HG02840 (cell line): Measurements from ENCODE around the gene WNT7B.

ENCODE experiments used
- ATAC-seq: cut with Tn5 transposase; IDR thresholded peaks from one replicate; pipeline ENCODE4 v1.9.1; 2021; ENCODE audit warnings: mild to moderate bottlenecking, moderate library complexity, moderate number of reproducible peaks; ENCODE audit not compliant: unreplicated experiment, low FRiP score

WNT7B gene

DNA sequence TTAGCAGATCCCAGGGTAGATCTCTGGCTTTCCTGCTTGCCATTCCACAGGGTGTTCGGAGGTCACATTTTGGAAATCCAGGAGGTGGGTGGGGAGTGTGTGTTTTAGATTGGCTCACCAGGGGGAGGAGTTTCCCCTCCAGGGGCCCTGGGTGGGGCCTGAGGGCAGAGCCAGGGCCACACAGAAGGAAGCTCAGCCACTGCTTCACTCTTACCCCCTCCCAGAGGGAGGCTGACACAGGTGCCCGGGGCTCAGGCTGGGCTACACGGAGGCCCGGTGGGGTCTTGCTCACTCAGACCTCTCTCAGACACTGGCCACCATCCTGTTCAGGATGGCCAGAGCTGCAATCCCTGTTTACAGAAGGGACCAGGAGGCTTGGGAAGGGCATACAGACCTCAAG lies 2.5 kb downstream of the WNT7B start:
- no peak for ATAC-seq

DNA sequence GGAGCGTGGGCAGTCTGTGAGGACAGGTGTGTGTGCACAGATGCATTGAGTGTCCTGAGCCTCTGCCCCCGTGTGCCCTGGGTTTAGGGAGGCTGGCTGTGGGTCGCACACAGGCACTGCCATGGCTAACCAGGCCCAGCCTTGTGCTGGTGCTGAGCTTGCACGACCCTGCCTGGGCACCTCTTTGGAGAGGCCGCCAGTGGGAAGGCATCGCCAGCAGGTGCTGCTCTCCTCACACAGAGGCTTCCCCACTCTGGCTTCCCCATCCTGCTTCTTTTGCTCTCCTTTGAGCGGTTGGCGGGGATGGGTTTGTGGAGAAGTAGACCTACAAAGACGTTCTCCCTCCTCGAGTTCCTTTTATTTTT lies 4.1 kb downstream of the WNT7B start:
- ATAC-seq, result no peak

DNA sequence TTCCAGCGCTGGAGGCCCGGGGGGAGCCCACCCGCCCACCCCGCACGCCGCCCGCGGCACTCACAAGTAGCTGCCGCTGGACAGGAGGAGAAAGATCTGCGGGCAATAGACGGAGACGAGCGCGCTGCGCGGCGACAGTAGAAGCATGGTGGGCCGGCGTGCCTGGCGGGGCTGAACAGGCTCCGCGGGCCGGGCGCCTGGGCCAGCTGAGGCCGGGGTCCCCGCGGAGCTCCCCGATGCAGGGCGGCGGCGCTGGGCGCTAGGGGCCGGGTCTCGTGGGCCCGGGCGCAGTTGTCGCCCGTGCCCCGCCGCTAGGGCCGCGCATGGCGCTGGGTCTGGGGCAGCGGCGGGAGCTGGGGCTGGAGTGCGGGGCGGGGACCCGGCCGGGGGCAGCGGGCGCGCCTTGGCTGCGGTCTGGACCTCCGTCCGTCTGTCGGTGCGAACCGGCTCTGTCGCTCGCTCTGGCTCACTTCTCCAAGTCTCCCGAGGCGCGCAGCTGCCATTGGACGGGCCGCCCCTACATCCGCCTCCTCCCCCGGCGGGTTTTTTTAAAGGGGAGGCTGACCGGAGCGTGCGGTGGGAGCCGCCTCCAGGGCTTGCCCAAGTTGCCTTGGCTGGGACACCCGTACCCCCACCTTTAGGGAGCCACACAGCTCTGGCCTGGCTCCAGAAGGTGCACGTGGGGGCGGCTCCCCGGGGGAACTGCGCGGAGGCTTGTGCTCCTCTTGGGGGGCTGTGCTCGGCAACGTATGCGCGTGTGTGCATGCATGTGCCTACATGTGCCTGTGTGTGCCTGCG lies 4.7 kb downstream of the WNT7B start:
- no peak for ATAC-seq

DNA sequence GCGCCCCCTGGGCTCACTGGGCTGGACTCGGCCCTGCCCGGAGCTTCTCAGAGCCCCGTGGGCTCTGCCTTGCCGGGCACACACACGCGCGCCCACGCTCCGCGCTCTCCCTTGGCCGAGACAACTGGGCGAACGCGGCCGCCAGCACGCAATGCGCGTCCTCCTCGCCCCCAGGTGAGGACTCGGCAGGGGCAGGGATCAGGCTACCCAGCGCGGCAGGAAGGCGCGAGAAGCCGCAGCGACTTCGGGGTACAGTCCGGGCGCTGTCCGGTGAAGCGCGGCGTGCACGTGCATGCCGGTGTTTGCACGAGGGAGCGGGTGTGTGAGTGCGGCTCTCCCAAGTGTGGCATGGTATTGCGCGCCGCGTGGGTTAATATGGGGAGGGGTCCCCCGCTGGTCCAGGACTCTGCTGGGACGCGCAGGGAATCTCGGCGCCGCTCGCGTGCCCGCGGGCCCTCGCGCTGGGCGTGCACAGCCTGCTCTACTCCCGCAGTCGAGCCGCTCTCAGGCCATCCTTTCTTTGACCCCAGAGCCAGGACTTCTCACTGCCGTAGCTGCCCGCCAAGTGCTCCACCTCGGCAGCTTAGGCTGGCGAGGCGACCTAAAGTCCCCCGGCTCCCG lies 5.4 kb downstream of the WNT7B start:
- no peak for ATAC-seq

DNA sequence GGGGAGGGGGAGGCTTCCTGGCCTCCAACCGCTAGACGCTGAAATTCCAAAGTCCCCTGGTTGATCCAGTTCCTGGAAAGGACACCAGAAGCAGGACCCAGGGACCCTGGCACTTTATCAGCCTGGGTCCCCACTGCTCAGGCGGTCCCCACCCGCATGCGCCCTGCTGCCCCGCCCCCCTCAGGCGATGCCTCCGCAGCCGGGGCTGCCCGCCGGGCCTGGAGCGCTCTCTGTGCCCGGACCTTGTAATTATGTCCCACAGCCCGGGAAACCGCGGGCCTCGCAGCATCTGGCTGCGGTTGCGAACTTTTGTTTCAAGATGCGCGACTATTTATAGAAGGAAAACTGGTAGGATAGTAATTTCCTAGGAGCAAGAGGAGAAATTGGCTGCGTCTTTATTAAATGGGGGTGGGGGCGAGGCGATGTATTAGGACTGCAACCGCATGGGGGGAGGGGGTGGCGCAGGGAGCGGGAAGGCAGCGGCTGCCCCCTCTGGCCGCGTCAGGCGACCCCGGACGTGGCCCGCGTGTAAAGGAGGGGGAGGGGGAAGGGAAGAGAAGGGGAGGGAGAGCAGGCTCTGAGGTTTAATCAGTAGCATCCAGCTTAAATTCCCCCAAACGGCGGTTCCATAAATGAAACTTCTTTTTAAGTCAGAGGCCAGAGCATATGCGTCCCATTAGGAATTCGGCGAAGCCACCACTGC lies 6.1 kb downstream of the WNT7B start:
- ATAC-seq, result no peak

DNA sequence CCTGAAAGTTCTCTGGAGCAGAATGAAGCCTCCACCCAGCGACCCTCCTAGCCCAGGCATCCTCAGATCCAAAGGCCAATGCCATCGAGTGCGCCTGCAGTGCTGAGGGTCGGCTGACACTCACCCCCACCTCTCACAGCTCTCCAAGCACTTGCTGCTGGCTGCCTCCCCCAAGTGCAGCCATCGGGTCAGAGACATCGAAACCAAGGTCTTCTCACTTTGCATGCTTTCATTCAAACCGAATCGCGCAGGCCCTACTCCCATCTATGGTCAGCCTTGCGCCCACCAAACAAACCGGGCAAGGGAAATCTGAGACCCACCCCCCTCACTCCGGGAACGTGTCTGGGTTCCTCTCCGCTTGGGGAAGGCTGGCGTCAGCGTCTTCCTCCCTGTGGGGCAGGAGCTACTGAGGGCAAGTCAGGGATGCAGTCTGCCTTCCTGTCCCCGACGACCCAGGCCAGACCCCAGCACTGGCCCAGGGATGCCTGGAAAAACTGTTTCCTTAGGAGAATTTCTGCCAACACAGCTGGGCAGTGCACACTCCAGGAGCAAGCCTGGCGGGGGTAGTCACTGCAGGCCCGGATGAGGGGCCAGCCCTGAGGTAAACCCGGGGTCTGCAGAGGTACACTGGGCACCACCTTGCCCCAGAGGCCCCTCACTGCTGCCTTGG lies 7.0 kb downstream of the WNT7B start:
- ATAC-seq, result no peak

DNA sequence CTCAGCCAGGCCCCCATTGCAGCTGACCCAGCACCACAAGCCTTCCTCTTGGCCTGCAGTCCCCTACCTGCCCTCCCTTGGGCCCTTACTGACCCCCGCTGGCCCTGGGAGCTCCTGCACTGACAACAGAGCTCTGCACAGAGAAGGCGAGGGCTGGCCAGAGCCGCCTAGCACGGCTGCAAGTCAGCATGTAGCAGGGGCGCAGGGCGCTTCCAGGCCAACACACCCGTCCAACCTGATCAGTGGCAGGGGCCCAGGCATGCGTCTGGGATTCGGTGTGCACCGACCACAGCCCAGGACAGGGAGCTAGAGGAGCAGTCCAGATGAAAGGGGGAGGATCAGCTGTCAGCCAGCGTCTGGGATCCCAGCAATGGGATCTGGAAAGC lies 7.6 kb downstream of the WNT7B start:
- no peak for ATAC-seq

DNA sequence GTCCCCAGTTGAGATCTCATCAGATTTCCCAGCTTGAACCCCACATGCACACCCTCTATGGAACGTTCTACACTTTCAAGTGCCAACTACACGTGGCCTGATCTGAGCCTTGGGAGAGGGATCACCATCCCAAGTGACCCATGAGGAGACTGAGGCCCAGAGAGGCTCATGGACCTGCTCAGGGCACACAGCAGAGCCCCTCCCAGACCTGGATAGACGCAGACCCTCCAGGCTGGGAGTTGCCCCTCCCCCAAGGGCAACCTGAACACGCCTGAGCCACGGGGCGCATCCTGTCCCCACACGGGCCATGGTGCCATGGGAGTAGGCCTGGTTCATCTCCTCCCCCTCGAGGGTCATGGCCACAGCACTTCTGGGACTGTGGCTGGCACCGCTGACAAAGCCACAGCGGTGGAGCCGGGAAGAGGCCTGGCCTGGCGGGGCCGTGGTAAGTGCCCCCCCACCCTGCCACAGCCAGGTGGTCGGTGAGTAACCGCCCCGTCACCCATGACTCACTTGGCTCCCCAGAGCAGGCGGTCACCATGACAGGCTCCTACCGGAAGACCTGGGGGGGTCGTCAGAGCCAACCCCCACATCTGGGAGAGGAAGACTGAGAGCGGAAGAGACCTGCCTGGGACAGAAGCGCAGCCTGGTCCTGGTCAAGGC lies 8.1 kb downstream of the WNT7B start:
- ATAC-seq, result no peak

DNA sequence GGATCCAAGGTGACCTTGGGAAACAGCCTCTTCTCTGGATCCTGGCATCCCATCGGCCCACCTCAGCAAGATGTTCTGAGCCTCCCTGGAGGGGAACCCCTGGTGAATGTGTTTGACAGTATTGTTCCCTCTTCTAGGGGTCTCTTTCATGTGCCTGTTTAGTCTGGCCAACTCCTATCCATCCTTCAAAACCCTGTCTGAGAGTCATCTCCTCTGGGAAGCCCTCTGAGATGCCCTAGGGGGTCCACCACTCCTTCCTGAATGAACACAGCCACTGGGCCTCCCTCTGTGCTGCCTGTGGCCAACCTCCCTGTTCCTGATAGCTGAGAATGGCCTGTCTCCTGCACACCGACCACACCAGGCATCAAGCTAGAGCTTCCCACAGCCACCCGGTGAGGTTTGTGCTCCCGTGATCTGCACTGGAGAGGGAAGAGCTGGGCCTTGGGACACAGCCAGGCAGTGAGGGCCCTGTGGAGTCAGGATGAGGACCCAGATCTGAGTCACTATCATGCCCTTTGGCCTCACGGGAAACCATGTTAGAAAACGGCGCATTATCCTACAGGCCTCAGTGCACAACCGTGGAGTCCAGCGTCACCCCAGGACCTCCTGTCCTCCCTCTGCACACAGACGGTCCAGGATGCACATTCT lies 8.8 kb downstream of the WNT7B start:
- ATAC-seq, result no peak

DNA sequence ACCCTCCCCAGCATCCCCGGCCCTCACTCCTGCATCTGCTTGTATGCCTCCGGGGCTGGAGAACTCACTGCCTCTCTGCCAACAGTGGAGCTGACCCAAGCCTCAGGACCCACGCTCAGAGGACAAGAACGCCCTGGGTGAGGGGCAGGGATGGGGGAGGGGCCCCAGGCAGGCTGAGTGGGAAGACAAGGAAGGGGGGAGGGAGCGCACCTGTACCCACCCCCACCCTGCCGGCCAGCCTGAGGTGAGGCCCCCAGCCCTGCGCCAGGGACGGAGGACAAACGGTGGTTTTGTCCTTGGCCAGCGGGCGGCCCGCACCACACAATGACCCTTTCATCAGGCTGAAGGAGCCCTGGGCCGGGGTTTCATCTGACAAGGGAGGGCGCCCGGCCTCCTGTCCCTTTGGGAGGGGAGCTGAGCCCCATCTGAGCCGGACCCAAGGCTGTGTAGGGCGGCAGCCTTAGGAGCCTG lies 10.0 kb downstream of the WNT7B start:
- ATAC-seq, result no peak

DNA sequence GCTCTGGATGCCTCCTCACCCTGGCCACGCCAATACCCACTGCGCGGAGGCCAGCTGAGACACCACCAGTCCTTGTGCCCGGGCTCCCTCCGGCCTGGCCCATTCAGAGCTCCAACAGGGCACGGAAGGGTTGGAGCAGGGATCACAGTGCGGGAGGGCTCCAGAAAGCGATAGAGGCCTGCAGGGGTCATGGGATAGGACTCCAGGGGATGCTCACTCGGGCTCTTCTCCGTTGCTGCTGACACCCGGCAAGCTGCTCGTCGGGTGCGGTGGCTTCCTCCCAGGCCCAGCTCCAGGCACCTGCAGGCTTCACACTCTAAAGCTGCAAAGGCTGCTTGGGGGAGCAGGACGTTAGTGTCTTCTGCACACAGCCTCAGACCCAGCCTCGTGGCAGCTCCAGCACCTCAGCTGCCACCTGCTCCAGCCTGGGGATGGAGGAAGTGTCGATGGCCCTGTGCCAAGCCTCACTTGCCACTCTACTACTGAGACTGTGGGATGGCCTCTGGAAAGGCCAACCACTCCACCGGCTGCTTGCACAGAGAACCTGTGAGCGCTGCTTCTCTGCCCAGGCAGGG lies 10.6 kb downstream of the WNT7B start:
- no peak for ATAC-seq

DNA sequence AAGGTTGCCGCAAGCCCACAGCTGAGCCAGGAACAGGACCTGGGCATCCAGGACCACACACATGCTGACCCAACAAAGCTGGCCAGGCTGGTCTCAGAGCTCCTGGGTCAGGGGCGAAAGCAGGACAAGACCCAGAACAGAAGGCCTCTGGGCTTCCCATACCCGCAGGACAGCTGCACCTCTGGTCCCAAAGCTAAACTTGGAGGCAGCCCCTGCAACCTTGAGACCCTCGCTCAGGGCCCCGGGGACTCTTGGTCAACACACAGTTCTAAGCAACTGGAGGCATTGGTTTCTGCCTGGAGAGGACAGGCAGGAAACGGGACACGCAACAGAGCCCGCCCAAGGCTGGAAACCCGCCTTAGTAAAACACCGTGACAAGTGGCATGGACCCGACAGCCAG lies 11.4 kb downstream of the WNT7B start:
- ATAC-seq, result no peak

DNA sequence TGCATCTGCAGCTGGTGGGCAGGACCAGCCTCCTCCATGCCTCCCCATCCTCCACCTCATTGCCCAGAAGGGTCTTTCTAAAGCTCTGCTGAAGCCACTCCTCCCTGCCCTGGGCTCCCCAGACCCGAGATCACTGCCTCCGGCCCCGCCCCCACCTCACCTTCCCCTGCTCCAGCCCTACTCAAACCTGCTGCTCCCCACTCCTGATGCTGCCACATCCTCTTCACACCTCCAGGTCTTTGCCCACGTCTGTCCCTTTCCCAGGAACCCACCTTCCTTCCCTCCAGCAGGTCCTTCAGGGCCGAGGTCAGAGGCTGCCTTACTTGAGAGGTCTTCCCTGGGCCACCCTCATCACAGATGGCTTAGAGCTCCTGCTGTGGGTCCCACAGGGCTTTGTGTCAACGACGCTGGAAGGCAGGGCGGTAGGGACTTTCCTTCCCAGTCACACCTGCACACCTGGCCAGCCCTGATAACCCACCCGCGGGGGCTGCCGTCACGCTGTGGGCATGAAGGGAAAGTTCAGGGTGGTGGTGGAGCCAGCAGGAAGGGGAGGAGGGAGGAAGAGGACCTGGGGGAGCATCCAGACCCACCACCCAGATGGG lies 11.9 kb downstream of the WNT7B start:
- ATAC-seq, result no peak

DNA sequence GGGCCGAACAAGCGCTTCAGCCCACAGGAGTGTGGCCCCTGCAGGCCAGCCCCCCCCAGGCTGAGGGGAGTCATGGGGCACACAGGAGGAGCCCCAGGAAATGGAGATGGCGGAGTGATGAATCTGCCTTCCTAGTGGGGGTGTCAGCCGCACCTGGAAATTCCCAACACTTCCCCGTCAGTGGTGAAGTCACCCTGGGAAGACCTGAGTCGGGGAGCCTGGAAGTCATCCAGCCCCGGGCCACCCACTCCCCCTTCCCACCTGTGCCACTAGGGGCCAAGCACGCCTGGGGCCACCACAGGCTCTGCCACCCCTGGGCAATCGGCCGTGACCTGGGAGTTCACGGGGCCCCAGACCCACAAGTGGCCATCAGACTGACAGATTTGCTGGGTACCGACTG lies 12.6 kb downstream of the WNT7B start:
- no peak for ATAC-seq

DNA sequence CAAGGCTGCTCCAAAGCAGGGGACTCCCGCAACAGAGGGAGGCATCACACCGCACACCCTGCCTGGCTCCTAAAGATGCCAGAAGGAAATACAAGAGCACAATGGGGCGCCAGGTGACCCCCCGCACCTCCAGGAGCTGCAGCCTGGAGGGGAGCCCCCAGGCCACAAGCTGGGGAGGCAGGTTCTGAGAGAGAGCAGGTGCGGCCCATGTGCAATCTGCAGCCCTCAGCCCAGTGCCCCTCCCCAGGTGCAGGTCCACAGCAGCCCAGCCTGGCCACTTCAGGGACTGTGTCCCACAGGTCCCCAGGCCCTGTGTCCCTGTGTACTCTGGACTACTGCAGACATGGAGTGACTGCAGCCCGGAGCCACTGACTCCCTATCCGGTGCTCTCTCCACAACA lies 13.1 kb downstream of the WNT7B start:
- no peak for ATAC-seq

DNA sequence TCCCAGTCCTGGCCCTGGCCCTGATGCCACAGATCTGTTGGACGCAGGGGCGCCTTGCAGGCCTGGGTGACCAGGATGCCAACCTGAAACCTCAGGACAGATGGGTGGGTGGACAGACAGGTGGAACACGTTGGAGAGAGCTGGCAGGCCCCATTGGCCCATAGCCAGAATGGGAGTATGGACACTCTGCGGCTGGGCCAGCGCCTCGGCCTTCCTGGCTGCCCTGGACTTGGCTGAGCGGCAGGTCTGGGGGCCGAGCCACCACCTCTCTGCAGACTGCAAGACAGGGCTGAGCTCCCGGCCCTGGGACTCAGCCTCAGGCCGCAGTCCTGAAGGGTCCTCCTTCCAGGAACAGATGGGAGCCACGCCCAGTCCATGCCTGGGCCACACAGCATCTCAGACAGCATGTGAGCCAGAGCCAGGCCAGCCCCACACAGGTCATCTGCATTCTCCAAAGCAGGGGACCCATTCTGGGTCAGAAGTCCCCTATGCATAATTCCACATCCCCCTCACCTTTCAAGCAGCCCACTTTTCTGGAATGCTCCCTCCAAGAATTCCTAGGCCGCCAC lies 14.1 kb downstream of the WNT7B start:
- ATAC-seq, result no peak

DNA sequence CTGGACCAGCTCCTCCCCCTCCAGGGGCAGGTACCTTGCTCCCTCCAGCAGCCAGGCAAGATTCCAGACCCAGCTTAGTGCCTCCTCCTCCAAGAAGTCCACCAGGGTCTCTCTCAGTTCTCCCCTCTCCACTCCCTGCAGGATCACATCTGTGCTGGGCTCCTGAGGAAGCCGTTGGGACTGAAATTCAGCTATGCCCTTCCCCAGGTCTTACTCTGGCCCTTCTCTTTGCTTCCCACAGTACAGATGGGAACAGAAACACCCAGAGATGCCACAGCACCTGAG lies 14.6 kb downstream of the WNT7B start:
- no peak for ATAC-seq

DNA sequence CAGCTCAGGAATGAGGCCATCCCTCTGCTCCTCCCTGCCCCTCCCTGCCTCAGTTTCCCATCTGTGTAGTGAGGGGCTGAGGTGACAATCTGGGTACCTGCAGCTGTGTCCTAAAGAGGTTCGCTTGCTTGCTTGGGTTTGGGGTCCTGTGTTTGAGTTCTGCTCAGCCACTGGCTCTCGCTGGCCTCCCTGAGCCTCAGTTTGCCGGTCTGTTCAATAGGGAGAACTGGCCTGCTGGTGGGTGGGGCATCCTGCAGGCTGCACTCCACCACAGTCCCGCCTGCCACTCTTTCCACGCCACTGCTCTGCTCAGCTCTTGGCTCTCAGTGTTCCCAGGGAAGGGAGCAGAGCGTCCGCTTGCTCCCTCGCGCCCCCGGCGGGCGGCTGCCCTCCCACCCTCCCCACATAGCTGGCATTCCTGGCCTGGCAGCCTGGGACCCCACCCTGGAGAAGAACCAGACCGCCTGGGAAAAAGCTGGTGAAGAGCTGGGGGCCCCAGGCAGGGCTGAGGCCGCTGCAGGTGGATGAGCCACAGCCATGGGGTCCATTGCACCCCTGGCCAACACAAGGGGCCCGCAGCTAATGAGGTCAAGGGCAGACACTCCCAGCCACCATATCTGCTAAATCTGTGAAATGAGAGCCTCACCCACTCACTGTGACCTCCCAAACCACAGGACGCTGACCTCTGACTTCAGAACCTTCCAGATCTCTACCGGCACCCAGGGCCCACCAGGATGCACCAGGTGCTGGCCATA lies 15.1 kb downstream of the WNT7B start:
- no peak for ATAC-seq
